HG03354 (cell line): Measurements from ENCODE around the gene FAM90A1.
"Not testable (repeated sequence)": the region's sequence is repeated elsewhere in the genome, so short reads cannot be mapped to it uniquely, and the experiment has no call there.

Experiments used
- ATAC-seq: cut with Tn5 transposase; IDR thresholded peaks from one replicate; pipeline ENCODE4 v1.9.1; 2021; ENCODE audit warnings: mild to moderate bottlenecking; ENCODE audit not compliant: unreplicated experiment, poor library complexity, severe bottlenecking

Gene FAM90A1

GRCh38 chr12:8181271-8181670 lies 46.1 kb downstream of the FAM90A1 start:
- not testable (repeated sequence) for ATAC-seq

DNA sequence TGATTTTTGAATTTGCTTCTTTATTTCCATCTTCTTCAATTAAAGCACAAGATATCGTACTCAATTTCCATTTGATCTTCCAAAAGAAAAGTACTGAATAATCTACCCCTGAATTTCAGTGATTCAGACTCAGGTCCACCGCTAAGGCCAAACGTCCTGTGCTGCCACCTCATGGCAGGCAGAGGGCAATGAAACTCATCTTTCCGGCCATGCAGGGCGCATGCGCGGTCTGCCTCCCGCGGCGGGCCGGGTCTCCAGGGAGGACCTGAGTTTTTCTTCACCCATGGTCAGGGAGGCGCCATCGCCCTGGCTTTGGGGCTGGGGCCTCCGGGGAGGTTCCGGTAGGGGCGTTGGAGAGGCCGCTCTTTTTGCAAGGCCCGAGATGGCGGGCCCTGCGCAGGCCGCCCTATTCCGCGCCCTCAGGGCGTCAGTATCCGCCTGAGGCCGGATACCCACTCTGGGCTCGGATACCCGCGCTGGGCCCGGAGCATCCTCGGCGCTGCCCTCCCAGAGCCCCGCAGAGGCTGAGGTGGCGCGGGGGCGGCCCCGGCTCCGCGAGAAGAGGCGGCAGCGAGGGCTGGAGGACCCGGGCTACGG lies 47.3 kb downstream of the FAM90A1 start:
- peak; percentile 49 for ATAC-seq

DNA sequence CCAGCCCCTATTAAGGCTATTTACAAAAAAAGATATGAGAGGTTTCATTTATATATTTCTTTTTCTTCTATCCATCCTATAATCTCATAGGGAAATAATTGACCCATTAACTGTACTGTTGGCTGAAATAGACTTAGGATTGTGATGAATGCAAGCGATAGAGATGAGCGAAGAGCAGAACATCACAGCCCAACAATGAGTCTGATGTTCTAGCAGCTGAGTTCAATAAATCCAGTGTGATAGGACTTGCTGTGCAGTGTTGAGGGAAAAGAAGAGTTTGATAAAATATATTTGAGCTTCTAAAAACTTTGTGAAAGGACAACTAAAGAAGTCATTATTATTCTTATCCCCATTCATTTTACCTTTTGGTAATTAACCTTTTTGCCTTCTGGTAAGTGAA lies 54.5 kb downstream of the FAM90A1 start:
- ATAC-seq, result not testable (repeated sequence)
